BE2C (cell line): Measurements from ENCODE around the gene GPC6.

Experiments used
- DNase-seq: peaks from one replicate; pipeline ENCODE4 v3.0.0-alpha.2; 2020
- H3K27me3 ChIP-seq: fragments of 250-450 bp; sonication (Bioruptor Pico); 2 replicates; pipeline ENCODE4 v1.5.1; 2020; ENCODE audit warnings: mild to moderate bottlenecking
- H3K36me3 ChIP-seq: fragments of 250-450 bp; sonication (Bioruptor Pico); 2 replicates; pipeline ENCODE4 v1.5.1; 2020; ENCODE audit warnings: mild to moderate bottlenecking
- H3K4me1 ChIP-seq: fragments of 250-450 bp; sonication (Bioruptor Pico); 2 replicates; pipeline ENCODE4 v1.5.1; 2020
- H3K4me3 ChIP-seq: 2 replicates; pipeline ENCODE4 v1.5.1; 2011; ENCODE audit warnings: low read depth, low read length
- H3K9me3 ChIP-seq: fragments of 250-450 bp; sonication (Bioruptor Pico); 2 replicates; pipeline ENCODE4 v1.5.1; 2020
- TF ChIP-seq, protein P1 (sequence below): IDR thresholded peaks from 2 replicates; pipeline ENCODE4 v1.5.1; 2012; ENCODE audit warnings: mild to moderate bottlenecking, low read depth, low read length

GPC6 gene

GRCh38 chr13:94411747-94412146 lies 1185.1 kb downstream of the GPC6 start:
- no peak for DNase-seq
- Histone ChIP-seq H3K9me3 (no peaks in the 10 kb centered on the region), H3K27me3 (no peaks in the 10 kb centered on the region; the same call in 1 of the 2 replicates), H3K4me1 (peaks cover 4% of the 10 kb centered on the region), H3K36me3 (no peaks in the 10 kb centered on the region), H3K4me3 (no peak overlapping the region)
- TF ChIP-seq, protein P1, sequence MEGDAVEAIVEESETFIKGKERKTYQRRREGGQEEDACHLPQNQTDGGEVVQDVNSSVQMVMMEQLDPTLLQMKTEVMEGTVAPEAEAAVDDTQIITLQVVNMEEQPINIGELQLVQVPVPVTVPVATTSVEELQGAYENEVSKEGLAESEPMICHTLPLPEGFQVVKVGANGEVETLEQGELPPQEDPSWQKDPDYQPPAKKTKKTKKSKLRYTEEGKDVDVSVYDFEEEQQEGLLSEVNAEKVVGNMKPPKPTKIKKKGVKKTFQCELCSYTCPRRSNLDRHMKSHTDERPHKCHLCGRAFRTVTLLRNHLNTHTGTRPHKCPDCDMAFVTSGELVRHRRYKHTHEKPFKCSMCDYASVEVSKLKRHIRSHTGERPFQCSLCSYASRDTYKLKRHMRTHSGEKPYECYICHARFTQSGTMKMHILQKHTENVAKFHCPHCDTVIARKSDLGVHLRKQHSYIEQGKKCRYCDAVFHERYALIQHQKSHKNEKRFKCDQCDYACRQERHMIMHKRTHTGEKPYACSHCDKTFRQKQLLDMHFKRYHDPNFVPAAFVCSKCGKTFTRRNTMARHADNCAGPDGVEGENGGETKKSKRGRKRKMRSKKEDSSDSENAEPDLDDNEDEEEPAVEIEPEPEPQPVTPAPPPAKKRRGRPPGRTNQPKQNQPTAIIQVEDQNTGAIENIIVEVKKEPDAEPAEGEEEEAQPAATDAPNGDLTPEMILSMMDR, result no peak

GRCh38 chr13:94412870-94413597 lies 1186.4 kb downstream of the GPC6 start:
- no peaks in the 10 kb centered on the region; the same call in 1 of the 2 replicates for H3K27me3 ChIP-seq
- H3K4me1 ChIP-seq, result peaks cover 4% of the 10 kb centered on the region
- H3K4me3 ChIP-seq, result no peak overlapping the region
- no peaks in the 10 kb centered on the region for H3K9me3 ChIP-seq
- H3K36me3 ChIP-seq, result no peaks in the 10 kb centered on the region
- TF ChIP-seq, protein P1, result no peak
- no peak for DNase-seq

DNA sequence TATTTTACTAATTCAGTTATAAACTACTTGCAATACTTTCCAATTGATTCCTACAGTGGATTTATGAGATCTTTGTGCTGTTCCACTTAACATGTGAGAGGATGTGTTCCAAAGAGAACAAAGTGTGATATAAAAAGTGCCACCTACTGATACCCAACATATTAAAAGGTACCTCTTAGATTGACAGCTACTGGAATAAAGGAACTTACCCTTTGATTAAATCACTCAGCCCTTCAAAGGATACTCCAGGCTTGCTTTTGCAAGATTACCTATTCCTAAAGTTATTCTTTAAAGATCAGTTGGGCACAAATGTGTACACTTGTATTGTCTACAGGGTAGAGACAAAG lies 1187.0 kb downstream of the GPC6 start:
- TF ChIP-seq, protein P1, result no peak
- Histone ChIP-seq H3K9me3 (no peaks in the 10 kb centered on the region), H3K4me1 (peaks cover 4% of the 10 kb centered on the region), H3K4me3 (no peak overlapping the region), H3K36me3 (no peaks in the 10 kb centered on the region), H3K27me3 (no peaks in the 10 kb centered on the region; the same call in 1 of the 2 replicates)
- no peak for DNase-seq

DNA sequence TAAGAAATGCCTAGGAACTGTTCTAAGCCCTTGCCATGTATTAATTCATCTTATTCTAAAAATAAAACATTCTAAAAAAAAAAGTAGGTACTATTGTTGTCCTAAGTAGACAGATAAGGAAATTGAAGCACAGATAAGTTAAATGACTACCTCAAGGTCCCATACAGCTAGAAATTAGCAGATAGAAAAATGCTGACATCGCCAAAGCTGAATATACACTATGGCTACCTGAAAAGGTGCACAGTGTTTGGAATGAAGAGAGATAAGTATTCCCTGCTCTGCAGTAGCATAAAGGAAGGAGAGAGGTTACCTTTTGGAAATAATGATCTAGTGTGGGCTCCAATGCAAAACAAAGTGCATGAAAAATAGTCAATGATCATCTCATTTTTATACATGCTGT lies 1187.5 kb downstream of the GPC6 start:
- Histone ChIP-seq H3K4me3 (no peak overlapping the region), H3K4me1 (peaks cover 4% of the 10 kb centered on the region), H3K9me3 (no peaks in the 10 kb centered on the region), H3K36me3 (no peaks in the 10 kb centered on the region), H3K27me3 (no peaks in the 10 kb centered on the region; the same call in 1 of the 2 replicates)
- no peak for DNase-seq
- TF ChIP-seq, protein P1, result no peak

DNA sequence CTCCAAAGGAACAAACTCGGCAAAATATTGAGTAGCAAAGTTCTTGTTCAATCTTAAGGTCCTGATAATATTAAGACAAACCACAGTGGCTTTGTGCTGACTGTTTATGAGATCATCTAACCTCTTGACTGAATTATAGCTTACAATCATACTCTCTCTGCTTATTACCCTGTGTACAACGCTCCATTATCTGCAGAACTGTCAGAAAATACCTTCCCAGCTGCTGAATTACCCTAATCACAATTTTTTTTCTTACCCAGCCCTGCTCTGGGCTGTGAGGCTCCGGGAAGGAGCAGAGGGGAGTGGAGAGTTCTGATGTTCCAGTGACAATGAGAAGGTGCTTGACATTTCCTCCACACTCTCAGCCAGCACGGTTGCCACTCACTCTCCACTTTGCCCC lies 1188.1 kb downstream of the GPC6 start:
- no peak overlapping the region for H3K4me3 ChIP-seq
- H3K36me3 ChIP-seq, result no peaks in the 10 kb centered on the region
- no peaks in the 10 kb centered on the region for H3K9me3 ChIP-seq
- DNase-seq, result no peak
- TF ChIP-seq, protein P1, result no peak
- peaks cover 4% of the 10 kb centered on the region for H3K4me1 ChIP-seq
- no peaks in the 10 kb centered on the region; the same call in 1 of the 2 replicates for H3K27me3 ChIP-seq

GRCh38 chr13:94415500-94416237 lies 1189.1 kb downstream of the GPC6 start:
- Histone ChIP-seq H3K9me3 (no peaks in the 10 kb centered on the region), H3K36me3 (no peaks in the 10 kb centered on the region), H3K27me3 (no peaks in the 10 kb centered on the region; the same call in 1 of the 2 replicates), H3K4me1 (peaks cover 4% of the 10 kb centered on the region), H3K4me3 (no peak overlapping the region)
- TF ChIP-seq, protein P1, result no peak
- no peak for DNase-seq
